Suprapubic skin (tissue), 4 donors: ENCODE results near the gene OR8B12. TPM values are rescaled to one million over a fixed set of nuclear protein-coding genes. Genes with fewer than 3 reads are reported as not detected.

Source experiments
- DNase-seq, 2 donors: peaks; one replicate each; pipeline ENCODE4 v3.0.0-alpha.2; 2019; ENCODE audit warnings: low spot score in 2 of 2
- H3K27ac ChIP-seq: fragments of 200-600 bp; sonication (generic); one replicate; pipeline ENCODE4 v1.5.1; 2019
- H3K27me3 ChIP-seq: fragments of 200-600 bp; sonication (generic); one replicate; pipeline ENCODE4 v1.5.1; 2019
- H3K36me3 ChIP-seq: fragments of 200-600 bp; sonication (generic); one replicate; pipeline ENCODE4 v1.5.1; 2019
- H3K4me1 ChIP-seq: fragments of 200-600 bp; sonication (generic); one replicate; pipeline ENCODE4 v1.5.1; 2019
- H3K4me3 ChIP-seq: fragments of 200-600 bp; sonication (generic); one replicate; pipeline ENCODE4 v1.5.1; 2019; ENCODE audit warnings: mild to moderate bottlenecking
- H3K9me3 ChIP-seq: fragments of 200-600 bp; sonication (generic); one replicate; pipeline ENCODE4 v1.5.1; 2019
- CTCF ChIP-seq, 2 donors: fragments of 200-600 bp in 1 of 2; fragments of 450-650 bp in 1 of 2; sonication (generic) in 1 of 2; IDR thresholded peaks; one replicate each; pipeline ENCODE4 v1.5.1; 2016 to 2019; ENCODE audit warnings: antibody characterized with exemption in 2 of 2, mild to moderate bottlenecking in 1 of 2, moderate library complexity in 1 of 2
- EP300 ChIP-seq: sonication (generic); formaldehyde crosslinking; IDR thresholded peaks from one replicate; pipeline ENCODE4 v1.6.1; 2017; ENCODE audit warnings: antibody characterized with exemption
- POLR2A ChIP-seq, 2 donors: fragments of 450-650 bp; IDR thresholded peaks; one replicate each; pipeline ENCODE4 v1.6.1; 2017; ENCODE audit warnings: antibody characterized with exemption in 2 of 2, mild to moderate bottlenecking in 2 of 2, moderate library complexity in 2 of 2
- POLR2AphosphoS5 ChIP-seq, 3 donors: sonication (generic); formaldehyde crosslinking; IDR thresholded peaks; one replicate each; pipeline ENCODE4 v1.6.1; 2017; ENCODE audit warnings: antibody characterized with exemption in 3 of 3
- WGBS: methylation state at CpG from one replicate; pipeline ENCODE4 v1.1.5; 2018; 5-methylcytosine and 5-hydroxymethylcytosine counted together
- total RNA-seq, 4 donors: library from RNA; depleted of rRNA; stranded (reverse); fragments of >200 nt; gene quantifications; one replicate each; pipeline ENCODE4 v1.1.0, GENCODE V29; 2016

Gene OR8B12
- total RNA-seq, 4 donors from 2014 or later: not detected

- Histone ChIP-seq H3K36me3 (no peaks in the 10 kb centered on the region), H3K27ac (no peak overlapping the region), H3K4me3 (no peak overlapping the region), H3K9me3 (no peaks in the 10 kb centered on the region), H3K4me1 (no peaks in the 10 kb centered on the region), H3K27me3 (peaks cover 8% of the 10 kb centered on the region)
- no peak for DNase-seq
- TF ChIP-seq POLR2AphosphoS5 (IDR thresholded peaks at IDR 0.05) (no peak), CTCF (IDR thresholded peaks at IDR 0.05) (no peak), POLR2A (IDR thresholded peaks at IDR 0.05) (no peak), EP300 (no peak)
- WGBS: 87% methylated on average over 3 of the region's 3 CpGs
These were observed 29.3 kb downstream of the OR8B12 start for GRCh38 chr11:124514131-124514530.

GRCh38 chr11:124511745-124512144, 31.7 kb downstream of the OR8B12 start:
- no peak for DNase-seq
- H3K27me3 ChIP-seq: peaks cover 8% of the 10 kb centered on the region
- H3K4me3 ChIP-seq: no peak overlapping the region
- H3K27ac ChIP-seq: no peak overlapping the region
- no peak for TF ChIP-seq EP300
- no peak for TF ChIP-seq CTCF (IDR thresholded peaks at IDR 0.05)
- no peak for TF ChIP-seq POLR2AphosphoS5 (IDR thresholded peaks at IDR 0.05)
- TF ChIP-seq POLR2A (IDR thresholded peaks at IDR 0.05): no peak
- H3K36me3 ChIP-seq: no peaks in the 10 kb centered on the region
- H3K9me3 ChIP-seq: no peaks in the 10 kb centered on the region
- no peaks in the 10 kb centered on the region for H3K4me1 ChIP-seq

GRCh38 chr11:124510279-124510678, 33.2 kb downstream of the OR8B12 start:
- Histone ChIP-seq H3K36me3 (no peaks in the 10 kb centered on the region), H3K4me3 (no peak overlapping the region), H3K9me3 (no peaks in the 10 kb centered on the region), H3K27ac (no peak overlapping the region), H3K27me3 (peaks cover 8% of the 10 kb centered on the region), H3K4me1 (no peaks in the 10 kb centered on the region)
- DNase-seq: no peak
- TF ChIP-seq CTCF (IDR thresholded peaks at IDR 0.05) (no peak), POLR2AphosphoS5 (IDR thresholded peaks at IDR 0.05) (no peak)
- 33% methylated on average over 2 of the region's 4 CpGs for WGBS

GRCh38 chr11:124499711-124500110, 43.7 kb downstream of the OR8B12 start:
- Histone ChIP-seq H3K27me3 (no peaks in the 10 kb centered on the region), H3K9me3 (no peaks in the 10 kb centered on the region), H3K4me1 (no peaks in the 10 kb centered on the region), H3K36me3 (no peaks in the 10 kb centered on the region), H3K27ac (no peak overlapping the region), H3K4me3 (no peak overlapping the region)
- TF ChIP-seq CTCF (IDR thresholded peaks at IDR 0.05) (no peak), POLR2AphosphoS5 (IDR thresholded peaks at IDR 0.05) (no peak), EP300 (no peak), POLR2A (IDR thresholded peaks at IDR 0.05) (no peak)
- WGBS: 84% methylated on average over 8 of the region's 8 CpGs
- DNase-seq: no peak

- Histone ChIP-seq H3K27ac (no peak overlapping the region), H3K27me3 (no peaks in the 10 kb centered on the region), H3K4me1 (no peaks in the 10 kb centered on the region), H3K4me3 (no peak overlapping the region), H3K36me3 (no peaks in the 10 kb centered on the region), H3K9me3 (no peaks in the 10 kb centered on the region)
- no peak for DNase-seq
- 90% methylated on average over 4 of the region's 4 CpGs for WGBS
- no peak for TF ChIP-seq POLR2AphosphoS5 (IDR thresholded peaks at IDR 0.05)
These were observed 50.3 kb downstream of the OR8B12 start for GRCh38 chr11:124493016-124493655.

Other genes with a start within 250 kb of the OR8B12 start
- gene OR8D1, start 229.7 kb downstream of the OR8B12 start, total RNA-seq: not detected
- not detected for gene OR8D2, start 223.5 kb downstream of the OR8B12 start, total RNA-seq
- gene OR8B2, start 159.2 kb downstream of the OR8B12 start, total RNA-seq: not detected
- gene OR8B3, start 144.6 kb downstream of the OR8B12 start, total RNA-seq: not detected
- not detected for gene OR8B4, start 118.8 kb downstream of the OR8B12 start, total RNA-seq
- gene OR8B8, start 98.0 kb downstream of the OR8B12 start, total RNA-seq: not detected
- not detected for gene OR8A1, start 26.3 kb upstream of the OR8B12 start, total RNA-seq
- not detected for gene PANX3, start 67.8 kb upstream of the OR8B12 start, total RNA-seq
- gene TBRG1, start 79.2 kb upstream of the OR8B12 start, total RNA-seq: 10 to 100 TPM; 25.9 to 48.8 (median 32.8) TPM
- gene SIAE, start 130.1 kb upstream of the OR8B12 start, total RNA-seq: 1 to 10 TPM; 6.6 to 8.9 (median 7.7) TPM
- gene SPA17, start 130.2 kb upstream of the OR8B12 start, total RNA-seq: 1 to 10 TPM; 1.1 to 8.1 (median 2.4) TPM
- 1 to 10 TPM in 1 of 4 donors, under 1 TPM in 1, not detected in 2; 0.65 to 1.3 TPM for gene NRGN, start 196.3 kb upstream of the OR8B12 start, total RNA-seq
- gene VSIG2, start 208.6 kb upstream of the OR8B12 start, total RNA-seq: 1 to 10 TPM in 3 of 4 donors, under 1 TPM in 1; 0.60 to 3.3 (median 1.7) TPM
- 10 to 100 TPM; 11.0 to 26.5 (median 15.6) TPM for gene ESAM, start 218.6 kb upstream of the OR8B12 start, total RNA-seq